ENCODE measurements around the gene PARD6G. TPM values are rescaled to one million over a fixed set of nuclear protein-coding genes. Genes with fewer than 3 reads are reported as not detected.
"Not testable (repeated sequence)": the region's sequence is repeated elsewhere in the genome, so short reads cannot be mapped to it uniquely, and the experiment has no call there.

PARD6G gene
- total RNA-seq, 1 donor from 2014 or later = not detected

- Mint-ChIP-seq H3K27ac (no peak overlapping the region), H3K4me1 (peaks cover 2% of the 10 kb centered on the region), H3K36me3 (ENCODE audit: low read depth) (no peaks in the 10 kb centered on the region), H3K27me3 (peaks cover 25% of the 10 kb centered on the region), H3K4me3 (no peak overlapping the region), H3K9me3 (peaks cover 12% of the 10 kb centered on the region)
- ATAC-seq (ENCODE audit: low read depth) (no peak), DNase-seq (no peak)
- CTCF ChIA-PET = no interaction called here
- no peak for TF ChIP-seq CTCF (IDR thresholded peaks at IDR 0.05)
- intact Hi-C loops (cut with micrococcal nuclease) = no loop called here
- POLR2A ChIA-PET = no interaction called here
These were observed 80.0 kb downstream of the PARD6G start for GRCh38 chr18:80167331-80167730.

GRCh38 chr18:80166725-80167124 is 80.6 kb downstream of the PARD6G start:
- ATAC-seq (ENCODE audit: low read depth) (no peak), DNase-seq (no peak)
- peaks cover 2% of the 10 kb centered on the region for H3K4me1 Mint-ChIP-seq
- TF ChIP-seq CTCF (IDR thresholded peaks at IDR 0.05) = no peak
- H3K27ac Mint-ChIP-seq = no peak overlapping the region
- intact Hi-C loops (cut with micrococcal nuclease) = no loop called here
- no peaks in the 10 kb centered on the region for H3K36me3 Mint-ChIP-seq (ENCODE audit: low read depth)
- CTCF ChIA-PET = no interaction called here
- H3K27me3 Mint-ChIP-seq = peaks cover 23% of the 10 kb centered on the region
- H3K4me3 Mint-ChIP-seq = no peak overlapping the region
- H3K9me3 Mint-ChIP-seq = peaks cover 12% of the 10 kb centered on the region
- POLR2A ChIA-PET = no interaction called here

- intact Hi-C loops (cut with micrococcal nuclease) = no loop called here
These were observed 81.1 kb downstream of the PARD6G start for GRCh38 chr18:80166240-80166639.

GRCh38 chr18:80164727-80165355 is 82.5 kb downstream of the PARD6G start:
- H3K36me3 Mint-ChIP-seq (ENCODE audit: low read depth); ATAC-seq (ENCODE audit: low read depth); intact Hi-C loops (cut with micrococcal nuclease); H3K27ac Mint-ChIP-seq; DNase-seq; H3K4me1 Mint-ChIP-seq; H3K4me3 Mint-ChIP-seq; POLR2A ChIA-PET; CTCF ChIA-PET: not testable (repeated sequence)
- Mint-ChIP-seq H3K27me3 (peaks cover 10% of the 10 kb centered on the region), H3K9me3 (peaks cover 12% of the 10 kb centered on the region)

More at GRCh38 chr18:80166240-80166639, 81.1 kb downstream of the PARD6G start:
- no peak for DNase-seq
- Mint-ChIP-seq H3K4me3 (no peak overlapping the region), H3K27ac (no peak overlapping the region), H3K36me3 (ENCODE audit: low read depth) (no peaks in the 10 kb centered on the region), H3K9me3 (peaks cover 12% of the 10 kb centered on the region), H3K4me1 (no peaks in the 10 kb centered on the region), H3K27me3 (peaks cover 20% of the 10 kb centered on the region)
- POLR2A ChIA-PET = no interaction called here
- CTCF ChIA-PET = no interaction called here
- no peak for ATAC-seq (ENCODE audit: low read depth)
- TF ChIP-seq CTCF (IDR thresholded peaks at IDR 0.05) = no peak

- ATAC-seq (ENCODE audit: low read depth) = no peak
- ChIA-PET CTCF (no interaction called here), POLR2A (no interaction called here)
- Mint-ChIP-seq H3K4me3 (no peak overlapping the region), H3K9me3 (peaks cover 12% of the 10 kb centered on the region), H3K4me1 (peaks cover 3% of the 10 kb centered on the region), H3K27me3 (peaks cover 5% of the 10 kb centered on the region), H3K36me3 (ENCODE audit: low read depth) (no peaks in the 10 kb centered on the region), H3K27ac (no peak overlapping the region)
- DNase-seq = no peak
- intact Hi-C loops (cut with micrococcal nuclease) = no loop called here
- no peak for TF ChIP-seq CTCF (IDR thresholded peaks at IDR 0.05)
These were observed 84.1 kb downstream of the PARD6G start for GRCh38 chr18:80163183-80163582.
